Skin of body (tissue), 2 donors: Measurements from ENCODE around the gene MACROH2A2. TPM values are rescaled to one million over a fixed set of nuclear protein-coding genes. Genes with fewer than 3 reads are reported as not detected.
"Not testable (repeated sequence)": the region's sequence is repeated elsewhere in the genome, so short reads cannot be mapped to it uniquely, and the experiment has no call there.

ENCODE experiments used
- DNase-seq: peaks from one replicate; lab custom pipeline; 2025; lab: John Stamatoyannopoulos, UW
- total RNA-seq: library from RNA; depleted of rRNA; stranded (reverse); fragments of >200 nt; gene quantifications from one replicate; pipeline ENCODE4 v1.2.3, GENCODE V29; 2014

The MACROH2A2 gene
- total RNA-seq, 1 donor from 2014 or later = 10.2 TPM

DNA sequence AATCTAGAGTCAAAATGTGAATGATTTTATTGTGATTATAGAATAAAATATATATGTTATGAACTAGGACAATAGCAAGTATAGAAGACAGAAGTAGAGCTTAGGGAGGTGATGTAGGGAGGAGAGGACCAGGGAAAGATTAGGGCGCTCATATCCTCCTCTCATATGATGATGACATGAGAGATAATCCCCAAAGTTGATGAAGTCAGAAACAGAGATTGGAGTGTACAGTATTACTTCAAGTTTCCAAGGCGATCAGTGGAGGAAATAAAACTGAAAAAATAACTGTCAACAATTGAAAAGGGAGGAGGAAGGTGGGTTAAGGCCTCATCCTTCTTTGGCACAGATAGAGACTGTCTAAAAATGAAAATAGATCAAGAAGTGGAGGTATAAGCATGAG, 14.9 kb downstream of the MACROH2A2 start:
- no peak for DNase-seq

DNA sequence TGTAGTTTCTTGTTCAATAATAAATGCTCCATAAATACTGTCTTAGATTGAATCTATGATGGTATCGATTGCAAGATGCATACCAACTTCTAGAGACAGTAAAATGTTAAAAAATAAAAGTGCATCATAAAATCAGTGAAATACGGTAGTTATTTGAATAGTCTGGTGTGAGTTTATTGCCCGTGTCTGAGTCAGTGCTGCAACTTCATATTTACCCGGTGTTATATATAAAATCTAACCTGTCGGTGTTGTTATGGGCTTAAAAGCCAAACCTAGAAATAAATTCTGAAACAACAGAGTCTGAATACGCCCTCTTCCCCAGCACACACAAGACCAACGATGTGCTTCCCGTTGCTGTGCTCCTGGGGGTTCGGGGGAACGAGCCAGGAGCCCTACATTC, 16.3 kb downstream of the MACROH2A2 start:
- DNase-seq = no peak

- DNase-seq = no peak
Measured at GRCh38 chr10:70069346-70069745, 16.7 kb downstream of the MACROH2A2 start.

DNA sequence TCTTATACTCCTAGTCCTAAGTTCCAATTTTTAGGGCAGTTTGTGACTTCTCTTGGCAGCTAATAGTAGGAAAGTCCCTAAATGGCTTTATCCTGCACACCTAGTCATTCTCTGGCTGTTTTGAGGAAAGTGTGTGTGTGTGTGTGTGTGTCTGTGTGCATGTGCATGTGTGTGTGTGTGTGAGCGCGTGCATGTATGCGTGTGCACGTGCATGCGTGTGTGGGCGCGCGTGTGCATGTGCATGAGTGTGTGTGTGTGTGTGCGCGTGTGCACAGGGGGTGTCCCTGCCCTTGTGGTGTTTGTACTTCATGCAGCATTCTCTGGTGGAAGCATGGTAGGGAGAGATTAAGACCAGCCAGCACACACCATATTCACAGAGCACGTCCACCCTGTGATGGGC, 18.2 kb downstream of the MACROH2A2 start:
- DNase-seq = no peak

GRCh38 chr10:70074165-70074564, 21.5 kb downstream of the MACROH2A2 start:
- DNase-seq = no peak

DNA sequence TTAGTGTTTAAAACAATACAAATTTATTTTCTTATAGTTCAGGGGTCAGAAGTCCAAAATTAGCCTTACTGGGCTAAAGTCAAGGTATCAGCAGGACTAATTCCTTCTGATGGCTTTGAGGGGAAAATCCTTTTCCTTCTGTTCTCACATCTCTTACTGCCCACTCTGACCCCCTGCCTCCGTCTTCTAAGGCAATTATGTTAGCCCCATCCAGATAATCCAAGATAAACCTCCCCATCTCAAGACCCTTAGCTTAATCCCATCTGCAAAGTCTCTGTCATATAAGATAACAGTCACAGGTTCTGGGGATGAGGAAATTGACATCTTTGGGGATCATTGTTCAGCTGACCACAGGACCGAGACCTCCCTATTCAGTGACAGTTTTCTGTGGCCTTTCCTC, 22.3 kb downstream of the MACROH2A2 start:
- no peak for DNase-seq

DNA sequence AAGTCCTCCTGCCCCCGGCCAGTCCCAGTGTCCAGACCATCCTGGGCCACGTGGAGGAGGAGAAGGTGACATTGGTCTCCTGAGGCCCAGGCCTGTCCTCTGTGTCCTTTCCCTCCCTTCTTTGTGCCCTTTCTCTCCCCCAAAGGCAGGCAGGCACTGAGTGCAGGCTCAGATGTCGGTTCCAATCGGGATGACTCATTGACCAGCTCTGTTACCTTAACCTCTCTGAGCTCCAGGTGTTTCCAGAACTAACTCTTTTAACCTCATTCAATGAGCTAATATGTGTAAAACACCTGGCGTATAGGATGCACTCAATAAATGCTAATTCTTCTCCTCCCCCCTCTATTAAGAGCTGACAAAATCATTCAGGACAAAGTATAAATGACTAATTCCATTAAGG, 25.7 kb downstream of the MACROH2A2 start:
- no peak for DNase-seq

DNA sequence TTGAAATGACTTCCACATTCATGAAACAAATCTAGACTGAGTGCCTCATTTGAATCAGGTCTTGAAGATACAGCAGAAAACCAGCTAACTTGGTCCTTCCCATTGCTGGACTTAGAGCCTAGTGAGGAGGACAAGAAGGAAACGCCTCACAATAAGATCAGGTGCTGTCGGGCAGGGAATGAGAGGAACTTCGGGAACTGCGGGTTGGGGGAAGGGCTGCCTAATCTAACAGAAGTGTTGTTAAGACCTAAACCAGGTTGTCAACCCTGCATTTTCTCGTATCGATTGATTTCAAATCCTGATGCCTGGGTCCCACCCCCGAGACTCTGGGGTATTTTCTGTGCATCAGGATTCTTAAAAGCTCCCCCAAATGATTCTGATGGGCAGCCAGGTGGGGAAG, 26.3 kb downstream of the MACROH2A2 start:
- DNase-seq = no peak

DNA sequence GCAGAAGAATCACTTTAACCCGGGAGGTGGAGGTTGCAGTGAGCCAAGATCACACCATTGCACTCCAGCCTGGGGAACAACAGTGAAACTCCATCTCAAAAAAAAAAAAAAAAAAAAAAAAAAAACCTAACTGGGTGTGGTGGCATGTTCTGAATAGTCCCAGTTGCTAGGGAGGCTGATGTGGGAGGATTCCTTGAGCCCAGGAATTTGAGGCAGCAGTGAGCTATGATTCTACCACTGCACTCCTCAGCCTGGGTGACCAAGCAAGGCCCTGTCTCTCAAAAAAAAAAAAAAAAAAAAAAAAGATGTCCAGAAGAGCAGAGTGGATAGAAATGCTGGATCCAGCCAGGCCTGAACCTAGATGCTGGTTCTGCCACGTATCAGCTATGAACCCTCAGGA, 28.1 kb downstream of the MACROH2A2 start:
- DNase-seq = not testable (repeated sequence)

DNA sequence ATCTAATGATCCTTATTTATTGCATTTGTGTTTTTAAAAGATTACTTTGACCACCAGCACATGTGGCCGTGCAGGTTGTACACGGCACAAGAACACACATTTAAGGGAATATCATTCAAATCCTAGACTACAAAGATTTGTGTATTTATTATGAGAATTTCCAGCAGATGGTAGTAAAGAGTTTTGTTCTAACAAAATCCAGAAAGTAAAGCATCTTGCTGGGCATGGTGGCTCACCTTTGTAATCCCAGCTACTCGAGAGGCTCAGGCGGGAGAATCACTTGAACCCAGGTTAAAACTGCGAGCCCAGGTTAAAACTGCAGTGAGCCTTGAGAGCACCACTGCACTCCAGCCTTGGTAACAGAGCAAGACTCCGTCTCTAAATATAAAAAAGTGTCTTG, 31.5 kb downstream of the MACROH2A2 start:
- DNase-seq = no peak

GRCh38 chr10:70085975-70086613, 33.4 kb downstream of the MACROH2A2 start:
- DNase-seq = no peak

DNA sequence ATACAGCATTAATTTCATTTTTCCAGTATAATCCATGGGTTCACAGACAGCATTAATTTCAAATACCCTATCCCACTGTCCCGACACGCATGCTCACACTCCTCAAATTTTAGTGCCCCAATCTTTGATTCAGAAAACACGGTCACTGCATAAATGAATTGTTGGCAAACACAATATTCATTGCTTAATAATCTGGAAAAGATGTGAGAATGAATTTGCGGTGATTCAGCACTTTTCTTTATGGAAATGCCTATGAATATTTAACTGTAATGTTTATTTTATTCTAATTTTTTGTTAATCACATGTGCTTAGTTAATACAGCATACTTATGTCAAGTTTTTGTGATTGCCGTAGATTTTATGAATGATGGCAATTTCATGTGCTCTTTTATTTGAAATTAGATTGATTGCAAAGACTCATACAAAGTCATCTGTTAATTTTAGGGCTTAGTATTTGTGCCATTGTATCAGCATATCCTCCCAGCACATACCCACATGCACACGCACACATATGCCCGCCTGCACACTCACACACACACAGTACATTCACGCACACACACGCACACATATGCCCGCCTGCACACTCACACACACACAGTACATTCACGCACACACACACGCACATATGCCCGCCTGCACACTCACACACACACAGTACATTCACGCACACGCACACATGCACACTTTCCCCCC, 35.1 kb downstream of the MACROH2A2 start:
- DNase-seq = no peak

DNA sequence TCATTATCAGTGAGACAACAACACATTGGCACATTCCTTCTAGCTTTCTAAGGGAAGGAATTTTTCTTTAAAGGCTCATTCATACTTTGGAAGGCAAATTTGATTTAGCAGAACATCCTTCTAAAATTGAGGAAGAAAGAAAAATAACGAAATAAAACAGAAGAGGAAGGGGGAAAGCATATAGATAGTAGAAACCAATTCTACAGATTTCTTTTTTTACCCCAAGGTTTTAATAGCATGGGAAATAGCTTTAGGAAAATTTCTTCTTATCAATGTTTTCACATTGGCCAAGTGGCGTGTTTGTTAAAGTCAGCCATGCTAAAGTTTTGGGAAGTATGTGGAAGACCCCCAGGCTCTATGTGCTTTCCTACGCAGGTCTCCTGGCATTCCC, 35.7 kb downstream of the MACROH2A2 start:
- no peak for DNase-seq

DNA sequence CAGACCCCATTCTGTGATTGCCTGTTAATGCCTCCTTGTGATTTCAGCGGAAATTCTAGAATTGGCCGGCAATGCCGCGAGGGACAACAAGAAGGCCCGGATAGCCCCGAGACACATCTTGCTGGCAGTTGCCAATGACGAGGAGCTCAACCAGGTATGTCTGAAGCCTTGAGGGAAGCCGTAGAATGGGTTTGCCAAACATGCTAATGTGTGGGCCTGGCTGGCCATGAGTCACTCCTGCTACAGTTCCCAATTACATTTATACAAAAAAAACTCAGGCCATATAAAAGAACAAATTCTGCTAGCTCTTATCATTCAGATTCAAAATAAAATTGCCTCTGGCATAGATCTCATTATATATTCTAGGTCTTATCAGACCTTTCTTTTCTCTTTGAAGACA, 37.4 kb downstream of the MACROH2A2 start:
- no peak for DNase-seq

DNA sequence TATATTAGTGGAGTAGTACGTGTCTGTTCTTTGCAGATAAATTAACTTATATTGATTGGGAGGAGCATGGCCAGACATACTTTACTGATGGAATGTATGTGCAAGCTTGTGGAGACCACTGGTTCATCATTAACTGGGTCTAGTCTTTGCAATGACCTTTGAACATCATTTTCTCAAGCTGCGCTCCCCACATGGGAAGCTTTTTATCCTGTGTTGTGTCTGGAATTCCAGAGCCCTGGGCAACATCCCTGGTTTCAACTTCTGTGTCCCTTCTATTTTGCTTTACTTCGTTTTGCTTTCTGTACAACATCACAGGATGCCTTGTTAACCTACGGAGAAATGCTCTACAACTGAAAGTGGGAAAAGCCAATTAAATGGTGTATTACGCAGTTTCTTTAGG, 38.3 kb downstream of the MACROH2A2 start:
- no peak for DNase-seq

GRCh38 chr10:70092389-70092718, 39.7 kb downstream of the MACROH2A2 start:
- DNase-seq = no peak

DNA sequence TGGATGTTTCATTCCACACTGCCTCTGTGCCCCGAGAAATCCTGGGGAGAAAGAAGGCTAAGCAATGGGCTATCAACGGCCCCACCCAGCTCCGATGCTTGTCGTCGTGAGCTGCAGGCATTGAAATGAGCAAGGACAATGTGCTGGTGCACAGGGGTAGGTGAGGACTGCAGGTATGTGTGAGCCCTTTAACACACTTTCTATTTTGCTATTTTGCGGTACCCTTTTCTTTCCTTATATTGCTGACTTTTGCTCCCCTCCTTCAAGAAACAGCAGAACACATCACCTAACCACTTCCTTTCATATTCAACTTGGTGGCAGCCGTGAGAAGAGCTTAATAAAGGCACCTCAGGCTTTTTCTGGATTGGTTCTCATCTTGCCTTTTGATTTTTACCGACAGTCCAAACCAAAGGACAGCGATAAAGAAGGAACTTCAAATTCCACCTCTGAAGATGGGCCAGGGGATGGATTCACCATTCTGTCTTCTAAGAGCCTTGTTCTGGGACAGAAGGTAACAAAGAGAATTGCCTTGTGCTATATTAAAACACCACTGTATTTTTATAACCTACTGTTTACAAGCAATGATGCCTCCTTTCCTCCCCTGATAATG, 40.8 kb downstream of the MACROH2A2 start:
- DNase-seq = no peak

- DNase-seq = no peak
Measured at GRCh38 chr10:70094250-70094649, 41.6 kb downstream of the MACROH2A2 start.

GRCh38 chr10:70096016-70096704, 43.5 kb downstream of the MACROH2A2 start:
- DNase-seq = no peak

- DNase-seq = no peak
Measured at GRCh38 chr10:70096705-70097420, 44.2 kb downstream of the MACROH2A2 start.

- no peak for DNase-seq
Measured at GRCh38 chr10:70097459-70097858, 44.8 kb downstream of the MACROH2A2 start.

DNA sequence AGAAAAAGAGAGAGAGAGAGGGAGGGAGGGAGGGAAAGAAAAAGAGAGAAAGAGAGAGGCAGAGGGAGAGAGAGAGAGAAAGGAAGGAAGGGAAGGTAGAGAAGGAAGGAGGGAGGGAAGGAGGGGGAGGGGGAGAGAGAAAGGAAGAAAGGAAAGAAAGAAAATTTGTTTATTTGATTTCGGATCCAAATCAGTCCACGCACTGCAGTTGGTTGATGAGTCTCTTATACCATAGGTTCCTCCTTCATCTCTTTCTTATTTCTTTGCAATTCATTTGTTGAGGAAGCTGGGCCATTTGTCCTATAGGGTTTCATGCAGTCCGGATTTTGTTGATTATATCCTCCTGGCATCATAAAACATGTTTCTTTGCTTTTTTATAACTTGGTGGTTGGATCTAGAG, 45.6 kb downstream of the MACROH2A2 start:
- DNase-seq = no peak
